8988T (cell line): ENCODE data around the gene C1orf94.

ENCODE experiments used
- DNase-seq: peaks from one replicate; pipeline ENCODE4 v3.0.0; 2011

C1orf94 gene

GRCh38 chr1:34262023-34262853 lies 85.5 kb downstream of the C1orf94 start:
- no peak for DNase-seq

GRCh38 chr1:34262921-34263320 lies 86.2 kb downstream of the C1orf94 start:
- DNase-seq = no peak

GRCh38 chr1:34263406-34263805 lies 86.7 kb downstream of the C1orf94 start:
- DNase-seq = no peak

- DNase-seq = no peak
Measured at GRCh38 chr1:34265396-34265795, 88.7 kb downstream of the C1orf94 start.

- DNase-seq = no peak
Measured at GRCh38 chr1:34266127-34266951, 89.6 kb downstream of the C1orf94 start.

- no peak for DNase-seq
Measured at GRCh38 chr1:34267326-34267725, 90.6 kb downstream of the C1orf94 start.

- no peak for DNase-seq
Measured at GRCh38 chr1:34268311-34268954, 91.7 kb downstream of the C1orf94 start.
